Ovary (tissue), 9 donors: ENCODE data around the gene RNF212. TPM values are rescaled to one million over a fixed set of nuclear protein-coding genes. Genes with fewer than 3 reads are reported as not detected.
A peak's percentile ranks its signal among the peaks of the same experiment; 100 is the strongest.
"Not testable (repeated sequence)": the region's sequence is repeated elsewhere in the genome, so short reads cannot be mapped to it uniquely, and the experiment has no call there.

Experiments
- DNase-seq, 5 donors: peaks; one replicate each; pipeline ENCODE4 v3.0.0-alpha.2; 2019 to 2020
- H3K27ac ChIP-seq, 2 donors: fragments of 200-600 bp; one replicate each; pipeline versions ENCODE4 v1.5.1 to v1.8.0; 2019 to 2022
- H3K27me3 ChIP-seq: fragments of 200-600 bp; one replicate; pipeline ENCODE4 v1.8.0; 2022
- H3K36me3 ChIP-seq: fragments of 200-600 bp; sonication (generic); one replicate; pipeline ENCODE4 v1.5.1; 2019
- H3K4me1 ChIP-seq: one replicate; pipeline ENCODE4 v1.8.1; 2013; ENCODE audit warnings: mild to moderate bottlenecking, moderate library complexity; ENCODE audit not compliant: insufficient read depth
- H3K4me3 ChIP-seq: fragments of 200-600 bp; sonication (generic); one replicate; pipeline ENCODE4 v1.5.1; 2017
- H3K9me3 ChIP-seq, 2 donors: fragments of 200-600 bp in 1 of 2; sonication (generic) in 1 of 2; one replicate each; pipeline versions ENCODE4 v1.5.1 to v1.8.1; 2013 to 2019; ENCODE audit warnings: mild to moderate bottlenecking in 1 of 2, moderate library complexity in 1 of 2
- CTCF ChIP-seq, 3 donors: fragments of 450-650 bp in 2 of 3; fragments of 200-600 bp in 1 of 3; IDR thresholded peaks; one replicate each; pipeline versions ENCODE4 v1.5.1 to v1.8.0; 2016 to 2022; ENCODE audit warnings: antibody characterized with exemption in 3 of 3, mild to moderate bottlenecking in 1 of 3
- EP300 ChIP-seq: sonication (generic); formaldehyde crosslinking; IDR thresholded peaks from one replicate; pipeline ENCODE4 v1.6.1; 2017; ENCODE audit warnings: antibody characterized with exemption
- POLR2A ChIP-seq: fragments of 450-650 bp; IDR thresholded peaks from one replicate; pipeline ENCODE4 v1.6.1; 2017; ENCODE audit warnings: antibody characterized with exemption, mild to moderate bottlenecking, moderate library complexity
- WGBS, 3 donors: extraction: QIAGEN DNeasy Blood & Tissue Kit in 1 of 3; methylation state at CpG; one replicate each; pipeline versions ENCODE4 v1.1.5 to v1.1.7; 2013 to 2017; 5-methylcytosine and 5-hydroxymethylcytosine counted together
- intact Hi-C, 4 donors: fragments of 100-400 bp; cut with DNase I; formaldehyde crosslinking; loops; one replicate each; pipeline versions ENCODE4 v1.11.0 to v1.15.1; 2022 to 2023
- polyA plus RNA-seq, 2 donors: library from polyadenylated mRNA; stranded (reverse); fragments of 200-250 nt in 1 of 2; fragments of 350-450 nt in 1 of 2; fragmentation: Illumina TruSeq in 1 of 2; extraction: RNeasy Lipid Tissue Mini Kit (QIAGEN cat#74804) in 1 of 2; gene quantifications; one replicate each; pipeline ENCODE4 v1.2.3, GENCODE V29; 2013 to 2014
- total RNA-seq, 7 donors: library from RNA; depleted of rRNA in 2 of 7; stranded (reverse); fragments of >200 nt in 2 of 7; fragmentation: NEBNext Ultra II Directional in 3 of 7; extraction: Animal tissue kit (Norgen Biotek cat#: 25700) in 3 of 7; gene quantifications; one replicate each; pipeline versions ENCODE4 v1.1.0 to v1.2.4, GENCODE V29; 2016 to 2023
- donor health status: DM: no; HTN: no; CAD: no; lungs with moderate emphysema.
- donor health status: DM: no; HTN: no; CAD: no.
- donor health status: Bipolar disorder and iron deficiency.
- donor health status: DM: yes; HTN: yes; CAD: no.
- donor health status: DM: no; HTN: no; CAD: no.
- donor health status: DM: yes; HTN: yes; CAD: no.

The RNF212 gene
- total and polyA plus RNA-seq, 9 donors, result 6.2 to 31.0 (median 14.1) TPM

- TF ChIP-seq EP300, result no peak
- TF ChIP-seq POLR2A, result no peak
- no peak for TF ChIP-seq CTCF (IDR thresholded peaks at IDR 0.05)
- H3K27ac ChIP-seq, result no peak overlapping the region
- peak; percentile 39 to 74 (median 66) for DNase-seq
- intact Hi-C loops, result no loop called here
- peaks cover 6% of the 10 kb centered on the region for H3K4me1 ChIP-seq
- no peak overlapping the region for H3K4me3 ChIP-seq
- H3K27me3 ChIP-seq, result peaks cover 2% of the 10 kb centered on the region
- WGBS, 3 donors, result 20 to 31% (median 30%) methylated on average over 34 of the region's 34 CpGs
- no peaks in the 10 kb centered on the region for H3K36me3 ChIP-seq
- no peaks in the 10 kb centered on the region for H3K9me3 ChIP-seq
These were observed 57.4 kb downstream of the RNF212 start for GRCh38 chr4:1055721-1056590.

- H3K36me3 ChIP-seq, H3K9me3 ChIP-seq, H3K27ac ChIP-seq, H3K4me1 ChIP-seq, H3K27me3 ChIP-seq, intact Hi-C loops, H3K4me3 ChIP-seq: not testable (repeated sequence)
- DNase-seq, result peak in 1 of 5 donors; percentile 27
- WGBS, 3 donors, result 33 to 40% (median 36%) methylated on average over 13 of the region's 13 CpGs
These were observed 58.1 kb downstream of the RNF212 start for GRCh38 chr4:1055243-1055701.

DNA sequence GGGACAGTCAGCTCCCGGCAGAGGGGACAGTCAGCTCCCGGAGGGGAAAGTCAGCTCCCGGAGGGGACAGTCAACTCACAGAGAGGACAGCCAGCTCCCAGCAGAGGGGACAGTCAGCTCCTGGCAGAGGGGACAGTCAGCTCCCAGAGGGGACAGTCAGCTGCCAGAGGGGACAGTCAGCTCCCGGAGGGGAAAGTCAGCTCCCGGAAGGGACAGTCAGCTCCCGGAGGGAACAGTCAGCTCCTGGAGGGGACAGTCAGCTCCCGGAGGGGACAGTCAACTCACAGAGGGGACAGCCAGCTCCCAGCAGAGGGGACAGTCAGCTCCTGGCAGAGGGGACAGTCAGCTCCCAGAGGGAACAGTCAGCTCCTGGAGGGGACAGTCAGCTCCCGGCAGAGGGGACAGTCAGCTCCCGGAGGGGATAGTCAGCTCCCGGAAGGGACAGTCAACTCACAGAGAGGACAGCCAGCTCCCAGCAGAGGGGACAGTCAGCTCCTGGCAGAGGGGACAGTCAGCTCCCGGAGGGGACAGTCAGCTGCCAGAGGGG is 58.6 kb downstream of the RNF212 start:
- H3K4me3 ChIP-seq, H3K27me3 ChIP-seq, intact Hi-C loops, H3K9me3 ChIP-seq, H3K36me3 ChIP-seq, H3K4me1 ChIP-seq, H3K27ac ChIP-seq: not testable (repeated sequence)
- 60 to 72% methylated on average over 6 to 7 of the region's 11 CpGs; no CpG with 5 or more reads in 1 of the 3 donors for WGBS, 3 donors
- peak in 2 of 5 donors; percentile 7 to 12 for DNase-seq

DNA sequence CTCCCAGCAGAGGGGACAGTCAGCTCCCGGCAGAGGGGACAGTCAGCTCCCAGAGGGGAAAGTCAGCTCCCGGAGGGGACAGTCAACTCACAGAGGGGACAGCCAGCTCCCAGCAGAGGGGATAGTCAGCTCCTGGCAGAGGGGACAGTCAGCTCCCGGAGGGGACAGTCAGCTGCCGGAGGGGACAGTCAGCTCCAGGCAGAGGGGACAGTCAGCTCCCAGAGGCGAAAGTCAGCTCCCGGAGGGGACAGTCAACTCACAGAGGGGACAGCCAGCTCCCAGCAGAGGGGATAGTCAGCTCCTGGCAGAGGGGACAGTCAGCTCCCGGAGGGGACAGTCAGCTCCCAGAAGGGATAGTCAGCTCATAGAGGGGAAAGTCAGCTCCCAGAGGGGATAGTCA is 59.5 kb downstream of the RNF212 start:
- H3K27me3 ChIP-seq, H3K36me3 ChIP-seq, H3K4me1 ChIP-seq, H3K9me3 ChIP-seq, H3K27ac ChIP-seq, H3K4me3 ChIP-seq, intact Hi-C loops: not testable (repeated sequence)
- peak in 3 of 5 donors; percentile 8 to 13 (median 11) for DNase-seq
- WGBS, 3 donors, result 63 to 75% (median 70%) methylated on average over 1 to 7 of the region's 7 CpGs

DNA sequence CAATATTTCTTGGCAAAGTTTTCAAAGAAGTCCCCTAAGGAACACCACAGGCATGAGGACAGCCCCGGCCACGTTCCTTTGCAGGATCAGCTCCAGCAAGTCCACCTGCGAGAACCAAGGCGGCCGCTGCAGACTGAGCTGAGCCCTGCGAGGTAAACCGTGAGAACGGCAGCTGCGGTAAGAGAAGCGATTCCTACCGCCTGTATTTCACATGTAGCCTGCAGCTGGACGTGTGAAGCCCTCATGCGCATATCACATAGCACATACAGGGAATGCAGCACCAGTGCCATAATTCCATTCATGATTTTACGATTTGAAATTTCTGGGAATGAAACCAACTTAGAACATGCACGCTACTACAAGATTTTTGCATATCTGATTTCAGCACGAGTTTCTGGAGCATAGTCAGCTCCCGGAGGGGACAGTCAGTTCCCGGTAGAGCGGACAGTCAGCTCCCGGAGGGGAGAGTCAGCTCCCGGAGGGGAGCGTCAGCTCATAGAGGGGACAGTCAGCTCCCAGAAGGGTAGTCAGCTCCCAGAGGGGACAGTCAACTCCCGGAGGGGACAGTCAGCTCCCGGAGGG is 60.2 kb downstream of the RNF212 start:
- intact Hi-C loops, result no loop called here

More for the DNA sequence above, 60.2 kb downstream of the RNF212 start:
- Histone ChIP-seq H3K27me3 (peaks cover 2% of the 10 kb centered on the region), H3K9me3 (no peaks in the 10 kb centered on the region), H3K4me1 (peaks cover 6% of the 10 kb centered on the region), H3K36me3 (no peaks in the 10 kb centered on the region), H3K27ac (no peak overlapping the region), H3K4me3 (no peak overlapping the region)
- WGBS, 3 donors, result 24 to 50% (median 34%) methylated on average over 23 to 24 of the region's 24 CpGs
- TF ChIP-seq EP300 (no peak), CTCF (IDR thresholded peaks at IDR 0.05) (no peak), POLR2A (no peak)
- DNase-seq, result peak in 2 of 5 donors; percentile 14 to 26
